Activated CD8-positive, alpha-beta memory T cell treated with anti-CD3 and anti-CD28 coated beads for 4 hours (primary cell): ENCODE data around the gene DUS4L.

Experiments
- DNase-seq, 2 donors: peaks; one replicate each; pipeline ENCODE4 v3.0.0-alpha.2; 2020; ENCODE audit warnings: low read depth in 2 of 2

DUS4L gene

GRCh38 chr7:107580716-107581383 is 17.1 kb downstream of the DUS4L start:
- DNase-seq, result no peak

DNA sequence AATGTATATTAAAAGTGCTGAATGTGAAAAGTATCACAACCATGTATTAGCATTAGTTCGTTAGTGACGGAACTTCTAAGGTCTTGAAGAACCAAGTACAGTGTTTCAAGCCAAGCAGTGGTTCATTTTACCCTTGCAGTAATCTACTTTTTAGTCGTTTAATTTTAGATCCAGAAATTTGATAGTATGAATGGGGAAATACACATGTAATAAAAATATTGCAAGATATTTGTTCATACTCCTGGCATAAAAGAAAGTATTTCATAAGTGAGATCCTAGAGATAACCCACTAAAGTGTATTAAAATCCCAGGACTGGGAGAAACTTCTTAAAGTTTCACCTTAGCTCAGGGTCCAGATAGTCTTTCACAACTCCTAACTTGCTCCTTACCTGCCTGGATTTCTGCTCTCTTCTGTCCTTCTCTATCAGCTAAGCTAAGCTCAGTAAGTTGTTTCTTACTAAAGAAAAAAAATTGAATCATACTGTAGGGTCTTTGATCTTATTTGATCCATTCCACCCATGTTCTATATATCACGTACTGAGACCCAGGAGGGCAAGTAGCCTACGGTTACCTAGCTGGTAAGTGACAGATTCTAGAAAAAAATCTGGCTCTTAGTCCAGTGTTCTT is 17.7 kb downstream of the DUS4L start:
- DNase-seq, result no peak

DNA sequence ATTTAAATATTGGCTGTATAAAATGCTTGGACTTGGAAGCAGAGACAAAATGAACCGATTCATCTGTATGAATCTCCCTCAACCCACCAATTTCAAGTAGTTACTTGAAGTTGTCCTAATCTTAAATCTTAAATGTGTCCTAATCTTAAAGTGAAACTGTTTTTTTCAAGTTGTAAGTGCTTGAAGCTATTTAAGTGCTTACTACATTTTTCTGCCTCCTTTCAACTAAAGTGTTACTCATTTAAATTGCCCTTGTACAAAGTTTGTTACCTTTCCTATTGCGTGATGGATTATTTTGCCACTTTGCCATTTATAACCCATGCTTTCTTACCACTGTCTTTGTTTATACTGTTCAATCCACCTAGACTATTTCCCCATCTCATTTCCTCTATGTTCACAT is 19.1 kb downstream of the DUS4L start:
- DNase-seq, result no peak

GRCh38 chr7:107584716-107585115 is 20.9 kb downstream of the DUS4L start:
- no peak for DNase-seq

- no peak for DNase-seq
Measured at GRCh38 chr7:107588529-107589130, 24.9 kb downstream of the DUS4L start.

DNA sequence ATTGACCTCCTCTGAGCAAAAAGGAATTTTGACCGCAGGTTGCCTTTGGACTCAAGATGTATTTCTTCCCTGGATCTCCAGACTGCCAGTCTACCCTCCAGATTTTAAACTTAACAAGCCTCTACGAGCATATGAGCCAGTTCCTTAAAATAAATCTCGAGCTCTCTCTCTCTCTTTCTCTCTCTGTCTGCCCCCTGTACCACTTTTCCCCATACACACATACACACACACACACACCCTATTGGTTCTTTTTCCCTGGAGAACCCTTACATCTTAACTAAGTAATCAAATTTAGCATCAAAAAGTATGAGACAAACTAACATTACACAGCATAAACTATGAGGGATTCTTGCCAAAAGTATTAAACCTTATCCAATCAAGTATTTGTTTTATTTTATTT is 27.6 kb downstream of the DUS4L start:
- DNase-seq, result no peak

DNA sequence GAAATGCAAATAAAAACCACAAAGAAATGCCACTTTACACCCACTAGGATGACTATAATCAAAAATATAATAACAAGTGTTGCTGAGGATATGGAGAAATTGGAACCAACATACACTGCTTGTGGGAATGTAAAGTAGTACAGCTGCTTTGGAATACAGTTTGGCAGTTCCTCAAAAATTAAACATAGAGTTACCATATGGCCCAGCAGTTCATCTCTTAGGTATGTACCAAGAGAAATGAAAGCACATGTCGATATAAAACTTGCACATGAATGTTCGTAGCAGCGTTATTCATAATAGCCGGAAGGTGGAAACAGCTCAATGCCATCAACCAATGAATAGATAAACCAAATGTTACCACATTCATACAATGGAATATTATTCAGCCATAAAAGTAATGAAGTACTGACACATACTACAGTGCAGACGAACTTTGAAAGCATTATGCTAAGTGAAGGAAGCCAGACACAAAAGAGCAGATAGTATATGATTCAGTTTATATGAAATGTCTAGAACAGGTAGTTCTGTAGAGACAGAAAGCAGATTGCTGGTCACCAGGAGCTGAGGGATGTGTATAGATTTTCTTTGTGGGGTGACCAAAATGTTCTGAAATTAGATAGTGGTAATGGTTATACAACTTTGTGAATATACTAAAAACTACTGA is 28.7 kb downstream of the DUS4L start:
- no peak for DNase-seq

DNA sequence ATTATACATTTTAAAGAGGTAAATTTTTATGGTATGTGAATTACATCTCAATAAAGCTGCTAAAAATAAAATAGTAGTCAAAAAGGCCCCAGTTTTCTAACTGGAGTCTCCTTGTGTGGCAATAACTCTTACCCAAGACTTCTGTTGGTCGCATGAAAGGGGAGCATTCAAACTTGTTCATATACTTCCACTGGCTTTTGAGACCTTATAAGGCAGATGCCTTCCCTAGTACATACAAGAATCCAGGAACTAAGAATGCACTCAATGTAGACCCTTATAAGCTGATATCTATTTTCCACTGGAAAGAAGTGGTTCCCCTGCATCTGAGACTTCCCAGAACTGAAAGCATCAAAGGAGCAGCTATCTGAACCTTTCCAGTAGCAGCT is 29.2 kb downstream of the DUS4L start:
- DNase-seq, result no peak

DNA sequence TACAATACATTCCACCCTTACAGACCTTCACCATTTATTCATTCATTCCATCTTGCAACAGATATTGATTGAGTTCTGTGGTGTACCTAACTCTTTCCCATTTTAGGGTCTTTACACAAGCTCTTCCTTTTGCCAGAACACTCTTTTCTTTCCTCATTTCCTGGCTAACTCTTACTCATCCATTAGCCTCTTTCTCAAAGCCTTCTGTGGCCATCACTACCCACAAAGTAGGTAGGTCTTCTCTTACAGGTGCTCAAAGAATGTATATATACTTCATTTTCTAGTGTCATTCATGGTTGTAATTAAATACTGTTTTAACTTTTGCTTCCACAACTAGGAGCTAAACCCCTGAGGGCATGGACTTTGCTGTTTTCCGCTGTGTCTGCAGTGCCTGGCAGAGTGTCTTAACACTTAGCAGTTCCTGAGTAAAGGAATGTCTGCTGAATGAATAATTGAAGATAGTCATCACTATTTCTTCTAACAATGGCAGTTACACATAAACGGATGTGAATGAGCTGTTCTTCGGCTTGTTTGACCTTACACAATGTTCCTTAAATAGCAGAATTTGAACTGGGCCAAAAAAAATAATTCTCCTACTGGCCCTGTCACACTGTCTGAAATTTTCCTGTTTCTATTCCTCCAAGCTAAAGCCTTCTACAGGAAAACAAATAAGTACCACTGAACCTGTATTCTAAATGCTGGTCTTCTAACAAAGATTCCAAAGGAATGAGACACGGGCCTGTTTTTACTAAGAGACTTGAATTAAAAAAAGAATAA is 31.4 kb downstream of the DUS4L start:
- no peak for DNase-seq

- no peak for DNase-seq
Measured at GRCh38 chr7:107596881-107597581, 33.3 kb downstream of the DUS4L start.

- no peak for DNase-seq
Measured at GRCh38 chr7:107597582-107597916, 33.8 kb downstream of the DUS4L start.

GRCh38 chr7:107597953-107598352 is 34.2 kb downstream of the DUS4L start:
- DNase-seq, result no peak

DNA sequence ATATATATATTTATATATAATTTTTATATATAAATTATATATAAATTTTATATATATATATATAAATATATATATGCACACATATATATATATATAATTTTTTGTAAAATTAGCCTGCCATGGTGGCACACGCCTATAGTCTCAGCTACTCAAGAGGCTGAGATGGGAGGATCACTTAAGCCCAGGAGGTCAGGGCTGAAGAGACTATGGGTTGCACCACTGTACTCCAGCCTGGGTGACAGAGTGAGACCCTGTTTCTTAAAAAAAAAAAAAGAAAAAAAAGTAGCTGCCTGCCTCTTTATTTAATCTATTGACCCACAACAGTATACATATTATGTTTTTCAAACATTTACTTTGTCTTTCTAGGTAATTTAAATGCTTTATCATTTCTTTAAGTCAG is 35.5 kb downstream of the DUS4L start:
- no peak for DNase-seq

DNA sequence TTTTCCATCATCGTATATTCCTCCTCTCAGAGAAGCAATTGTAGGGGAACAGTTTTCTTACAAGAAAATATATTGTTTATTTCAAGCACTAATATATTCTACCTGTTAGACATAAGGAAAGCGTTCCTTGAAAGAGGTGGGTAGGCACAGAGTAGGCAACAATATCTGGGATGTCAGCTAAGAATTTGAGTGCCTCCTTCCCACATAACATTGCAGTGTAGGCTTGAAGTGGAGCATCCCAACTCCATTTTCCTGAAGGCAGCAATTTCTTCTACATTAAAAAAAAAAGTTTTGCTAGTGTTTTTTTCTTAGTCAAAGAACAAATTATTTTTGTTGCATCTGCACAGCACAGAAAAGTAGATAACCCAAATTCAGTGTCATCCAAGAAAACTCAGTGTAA is 37.0 kb downstream of the DUS4L start:
- no peak for DNase-seq

DNA sequence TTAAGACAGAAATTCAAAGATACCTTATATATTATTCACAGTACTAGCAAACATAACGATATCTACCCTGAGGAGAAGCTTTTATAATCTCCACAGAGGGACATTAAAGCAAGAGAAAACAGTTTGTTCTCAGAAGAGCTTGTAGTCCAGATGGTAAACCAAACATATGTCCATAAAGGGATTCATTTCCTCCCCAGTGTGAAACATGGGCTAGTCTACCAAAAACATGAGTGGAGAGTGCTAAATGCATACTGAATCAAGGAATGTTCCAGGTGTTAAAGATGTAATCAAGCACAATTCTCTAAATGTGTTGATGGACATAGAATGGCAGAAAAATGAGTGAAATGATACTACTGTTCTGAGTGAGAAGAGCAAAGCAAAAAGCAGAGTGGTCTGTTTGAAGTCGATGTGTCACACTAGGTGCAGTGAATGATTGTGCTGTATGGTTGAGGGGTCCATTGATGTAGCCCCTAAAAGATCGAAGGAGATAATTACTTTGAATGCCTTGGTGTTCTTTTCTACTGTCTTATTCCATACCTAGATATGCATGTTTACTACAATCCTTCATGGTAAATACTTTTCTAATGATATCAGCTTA is 41.5 kb downstream of the DUS4L start:
- no peak for DNase-seq

DNA sequence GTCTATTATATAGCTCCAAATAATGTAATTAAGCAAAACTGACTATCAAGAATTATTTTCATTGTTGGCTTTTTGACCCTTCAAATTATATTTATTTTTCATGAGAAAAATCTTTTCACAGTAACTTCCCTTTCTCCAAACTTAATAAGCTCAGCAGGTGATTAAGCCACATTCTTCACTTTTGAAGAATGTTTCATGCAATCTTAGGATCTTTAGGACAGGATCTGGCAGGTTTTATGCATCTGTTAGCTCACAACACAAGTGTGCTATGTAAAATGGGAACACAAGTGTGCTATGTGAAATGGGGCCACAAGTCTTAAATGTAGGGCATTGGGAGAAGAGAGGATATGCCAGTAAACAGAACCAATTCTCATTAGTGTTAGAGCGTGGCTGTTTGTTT is 42.5 kb downstream of the DUS4L start:
- DNase-seq, result no peak

DNA sequence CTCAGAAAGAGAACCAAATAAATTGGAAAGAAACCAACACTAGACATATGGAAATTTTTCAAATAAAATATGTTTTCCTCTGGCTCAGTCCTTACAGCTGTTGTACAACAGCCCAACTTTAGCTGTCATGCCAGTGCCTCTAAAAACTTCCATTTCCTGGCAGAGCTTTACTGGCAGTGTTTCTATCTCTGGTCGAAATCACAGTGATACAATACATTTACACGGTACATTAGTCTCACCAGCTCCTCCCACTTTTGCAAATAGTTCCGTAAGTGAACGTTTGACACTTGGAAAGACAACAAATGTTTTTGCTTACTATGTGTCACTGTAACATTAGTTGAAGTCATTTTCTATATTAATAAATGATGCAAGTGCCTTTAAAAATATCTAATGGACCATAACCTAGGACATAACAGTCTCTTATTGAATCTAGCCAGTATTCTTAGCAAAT is 46.1 kb downstream of the DUS4L start:
- DNase-seq, result no peak

GRCh38 chr7:107610323-107610722 is 46.6 kb downstream of the DUS4L start:
- DNase-seq, result no peak

GRCh38 chr7:107613439-107613838 is 49.7 kb downstream of the DUS4L start:
- no peak for DNase-seq

DNA sequence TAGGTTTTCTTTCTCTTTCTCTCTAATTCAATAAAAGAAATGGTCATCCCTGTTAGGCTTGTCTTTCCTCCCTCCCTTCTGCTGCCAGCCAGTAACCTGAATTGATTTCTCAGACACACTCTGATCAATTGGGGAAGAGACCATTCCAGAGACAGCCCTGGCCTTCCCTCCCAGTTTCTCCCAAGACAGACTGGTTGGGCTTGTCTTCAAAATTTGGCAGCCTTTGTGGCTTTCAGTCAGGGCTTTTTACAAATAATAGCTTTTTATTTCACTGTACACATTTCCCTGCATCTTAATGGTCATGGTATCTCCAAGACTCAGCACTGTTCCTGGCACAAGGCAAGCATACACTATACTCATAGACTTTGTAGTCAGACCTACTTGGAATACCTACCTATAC is 50.2 kb downstream of the DUS4L start:
- no peak for DNase-seq

DNA sequence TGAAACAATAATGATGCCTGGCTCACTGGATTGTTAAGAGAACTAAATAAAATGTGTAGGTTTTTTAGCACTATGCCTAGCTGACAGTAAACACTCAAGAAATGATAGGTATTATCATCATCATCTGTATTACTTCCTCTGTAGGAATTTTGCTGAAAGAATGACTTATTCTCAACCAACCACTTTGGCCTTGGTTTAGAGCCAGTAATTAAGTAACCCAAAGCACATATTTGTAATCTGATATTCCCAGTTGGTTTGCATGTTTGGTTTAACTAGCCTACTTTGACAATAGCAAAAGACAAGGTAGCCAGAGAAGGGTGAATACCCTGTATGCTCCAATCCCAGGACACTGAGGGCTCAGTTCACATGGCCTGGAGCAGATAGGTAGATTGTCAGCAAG is 50.7 kb downstream of the DUS4L start:
- DNase-seq, result no peak
